Activated naive CD4-positive, alpha-beta T cell treated with anti-CD3 and anti-CD28 coated beads, Interleukin-2, amount 10 ng/mL, durations not matched to agents 7 days and 5 days (primary cell): ENCODE data around the gene OR10K2.
"Not testable (repeated sequence)": the region's sequence is repeated elsewhere in the genome, so short reads cannot be mapped to it uniquely, and the experiment has no call there.

Source experiments
- CTCF ChIA-PET: fragments of 350-600 bp; sonication (Branson Sonifier 250); formaldehyde crosslinking; loops from one replicate; lab custom pipeline; 2021; ENCODE audit warnings: antibody characterized with exemption; lab: Charles Lee
- DNase-seq: peaks from one replicate; pipeline ENCODE4 v3.0.0-alpha.2; 2020
- H3K27ac Mint-ChIP-seq: one replicate; pipeline ENCODE4 v1.8.0; 2021; ENCODE audit warnings: mild to moderate bottlenecking, moderate library complexity, mixed read lengths
- H3K27me3 Mint-ChIP-seq: one replicate; pipeline ENCODE4 v1.8.0; 2021; ENCODE audit warnings: mild to moderate bottlenecking, mixed read lengths
- H3K36me3 Mint-ChIP-seq: one replicate; pipeline ENCODE4 v1.8.0; 2021; ENCODE audit warnings: mixed read lengths
- H3K4me1 Mint-ChIP-seq: one replicate; pipeline ENCODE4 v1.8.0; 2021; ENCODE audit warnings: mixed read lengths
- H3K4me3 Mint-ChIP-seq: one replicate; pipeline ENCODE4 v1.8.0; 2021; ENCODE audit warnings: mild to moderate bottlenecking, moderate library complexity, mixed read lengths
- H3K9me3 Mint-ChIP-seq: one replicate; pipeline ENCODE4 v1.8.0; 2021; ENCODE audit warnings: mixed read lengths

OR10K2 gene

DNA sequence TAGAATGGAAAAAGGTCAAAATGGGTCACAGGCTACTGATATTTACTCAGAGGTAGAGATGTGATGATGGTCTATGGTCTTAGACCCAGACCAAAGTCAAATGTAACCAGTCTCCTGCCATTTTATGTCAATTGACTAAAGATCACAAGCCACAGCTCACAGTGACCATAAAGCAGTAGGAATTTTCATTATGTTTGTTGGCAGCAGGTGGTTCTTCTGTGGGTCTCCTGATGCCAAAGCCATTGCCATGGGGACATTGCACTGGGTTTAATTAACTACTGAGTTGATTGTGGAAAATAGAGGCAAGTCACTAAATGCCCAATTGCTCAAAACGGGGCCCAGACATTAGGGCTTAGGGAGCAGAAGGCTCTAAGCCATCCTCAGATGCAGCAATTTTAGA lies at the start of gene OR10K2:
Gene OR10K2, minus strand, starts transcription at position 101 of the 400 bp plus-strand sequence. CDS start 5,371 bp downstream, outside the sequence.
- Mint-ChIP-seq H3K27me3 (no peaks in the 10 kb centered on the region), H3K27ac (no peak within 1 kb of the TSS), H3K4me3 (no peak within 1 kb of the TSS), H3K36me3 (no peaks in the 10 kb centered on the region), H3K4me1 (no peaks in the 10 kb centered on the region), H3K9me3 (no peaks in the 10 kb centered on the region)
- DNase-seq = no peak
- CTCF ChIA-PET = no interaction called here

DNA sequence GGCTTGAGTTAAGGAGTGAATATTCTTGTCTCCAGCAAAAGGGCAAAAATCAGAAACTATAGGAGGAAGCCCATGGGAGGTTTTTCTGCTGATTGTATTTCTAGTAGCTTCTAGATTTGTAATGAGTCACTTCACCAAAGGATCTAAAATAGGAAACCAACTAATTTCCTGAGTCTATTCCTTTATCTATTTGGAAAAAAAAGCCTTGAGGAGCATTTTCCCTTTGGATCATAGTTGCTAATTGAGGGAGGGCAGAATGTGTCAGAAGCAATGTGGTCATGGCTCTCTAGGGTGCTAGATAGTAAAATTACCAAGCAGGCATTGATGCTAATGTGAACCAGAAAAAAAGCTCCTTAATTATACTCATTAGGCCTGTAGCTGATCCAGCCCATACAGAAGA lies 45.9 kb upstream of the OR10K2 start, which contains the start of gene OR10R2:
Gene OR10R2, plus strand, starts transcription at position 301 of the 400 bp plus-strand sequence. CDS start 106 bp downstream, outside the sequence.
- no peak for DNase-seq
- H3K4me1 Mint-ChIP-seq = no peaks in the 10 kb centered on the region
- peaks cover 5% of the 10 kb centered on the region for H3K27me3 Mint-ChIP-seq
- no peaks in the 10 kb centered on the region for H3K9me3 Mint-ChIP-seq
- H3K36me3 Mint-ChIP-seq = no peaks in the 10 kb centered on the region
- H3K4me3 Mint-ChIP-seq = no peak within 1 kb of the TSS
- H3K27ac Mint-ChIP-seq = no peak within 1 kb of the TSS
- CTCF ChIA-PET = no interaction called here

- no peaks in the 10 kb centered on the region for H3K36me3 Mint-ChIP-seq
- H3K4me3 Mint-ChIP-seq = no peak within 1 kb of the TSS
- no peaks in the 10 kb centered on the region for H3K27me3 Mint-ChIP-seq
- CTCF ChIA-PET = no interaction called here
- no peak for DNase-seq
- H3K9me3 Mint-ChIP-seq = no peaks in the 10 kb centered on the region
- no peak within 1 kb of the TSS for H3K27ac Mint-ChIP-seq
- no peaks in the 10 kb centered on the region for H3K4me1 Mint-ChIP-seq
These were observed 35.5 kb upstream of the OR10K2 start, which contains the start of gene OR10K1 for GRCh38 chr1:158461534-158461933. Gene OR10K1 (plus strand): TSS chr1:158461834. CDS start chr1:158465562, 3,728 bp downstream.

GRCh38 chr1:158458263-158458662 lies 32.2 kb upstream of the OR10K2 start:
- no peaks in the 10 kb centered on the region for H3K9me3 Mint-ChIP-seq
- no peaks in the 10 kb centered on the region for H3K36me3 Mint-ChIP-seq
- H3K27me3 Mint-ChIP-seq = peaks cover 4% of the 10 kb centered on the region
- H3K4me1 Mint-ChIP-seq = no peaks in the 10 kb centered on the region
- H3K27ac Mint-ChIP-seq = no peak overlapping the region
- no peak for DNase-seq
- CTCF ChIA-PET = no interaction called here
- no peak overlapping the region for H3K4me3 Mint-ChIP-seq

DNA sequence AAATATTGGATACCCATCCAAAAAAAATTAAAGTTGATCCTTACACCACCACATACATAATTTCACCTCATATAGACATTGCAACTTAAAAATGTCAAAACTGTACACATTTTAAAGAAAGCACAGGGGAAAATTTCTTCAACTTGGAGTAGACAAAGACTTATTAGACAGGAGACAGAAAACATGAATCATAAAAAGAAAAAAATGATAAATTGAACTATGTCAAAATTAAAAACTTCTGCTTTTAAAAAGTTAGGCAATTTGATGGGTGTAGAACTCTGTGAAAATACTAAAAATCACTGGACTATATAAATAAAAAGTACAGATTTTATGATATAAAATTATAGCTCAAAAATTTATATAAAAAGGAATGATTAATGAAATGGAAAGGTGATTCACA lies 31.2 kb upstream of the OR10K2 start:
- no peak overlapping the region for H3K4me3 Mint-ChIP-seq
- no peaks in the 10 kb centered on the region for H3K9me3 Mint-ChIP-seq
- no peaks in the 10 kb centered on the region for H3K4me1 Mint-ChIP-seq
- DNase-seq = no peak
- H3K27ac Mint-ChIP-seq = no peak overlapping the region
- peaks cover 4% of the 10 kb centered on the region for H3K27me3 Mint-ChIP-seq
- CTCF ChIA-PET = no interaction called here
- H3K36me3 Mint-ChIP-seq = no peaks in the 10 kb centered on the region

DNA sequence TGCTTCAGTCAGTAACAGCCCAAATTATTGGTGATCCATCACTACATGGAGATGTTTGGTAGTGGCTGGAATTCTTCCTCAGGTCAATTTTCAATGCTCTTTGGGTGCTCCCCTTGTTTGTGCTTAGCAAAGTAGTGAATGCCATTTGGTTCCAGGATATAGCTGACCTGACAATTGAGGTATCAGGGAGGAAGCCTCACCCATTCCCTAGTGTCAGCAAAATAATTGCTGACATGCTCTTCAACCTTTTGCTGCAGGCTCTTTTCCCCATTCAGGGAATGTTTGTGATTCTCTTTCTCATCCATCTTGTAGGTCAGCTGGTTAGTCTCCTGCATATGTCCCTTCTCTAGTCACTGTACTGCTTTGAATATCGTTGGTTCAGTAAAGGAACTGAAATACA lies 28.5 kb upstream of the OR10K2 start:
- CTCF ChIA-PET = no interaction called here
- Mint-ChIP-seq H3K27me3 (peaks cover 4% of the 10 kb centered on the region), H3K36me3 (no peaks in the 10 kb centered on the region), H3K4me3 (no peak overlapping the region), H3K4me1 (no peaks in the 10 kb centered on the region), H3K9me3 (no peaks in the 10 kb centered on the region), H3K27ac (no peak overlapping the region)
- no peak for DNase-seq

DNA sequence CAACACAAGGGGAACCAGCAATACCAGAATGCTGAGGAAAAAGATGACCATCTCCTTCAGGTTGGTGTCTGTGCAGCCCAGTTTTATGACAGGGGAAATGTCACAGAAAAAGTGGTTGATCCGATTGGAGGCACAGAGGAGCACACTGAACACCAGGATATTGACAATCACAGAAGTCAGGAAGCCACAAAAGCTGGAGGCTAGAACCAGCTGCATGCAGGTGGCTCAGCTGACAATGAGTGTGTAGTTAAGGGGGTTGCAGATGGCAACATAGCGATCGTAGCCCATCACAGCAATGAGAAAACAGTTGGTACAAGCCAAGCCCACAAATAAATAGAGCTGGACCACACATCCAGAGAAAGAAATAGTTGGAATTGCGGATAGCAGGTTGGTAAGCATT lies 19.3 kb upstream of the OR10K2 start:
- no peak for DNase-seq
- H3K4me3 Mint-ChIP-seq = no peak overlapping the region
- no peaks in the 10 kb centered on the region for H3K36me3 Mint-ChIP-seq
- CTCF ChIA-PET = no interaction called here
- H3K27me3 Mint-ChIP-seq = peaks cover 4% of the 10 kb centered on the region
- no peak overlapping the region for H3K27ac Mint-ChIP-seq
- H3K9me3 Mint-ChIP-seq = no peaks in the 10 kb centered on the region
- no peaks in the 10 kb centered on the region for H3K4me1 Mint-ChIP-seq

DNA sequence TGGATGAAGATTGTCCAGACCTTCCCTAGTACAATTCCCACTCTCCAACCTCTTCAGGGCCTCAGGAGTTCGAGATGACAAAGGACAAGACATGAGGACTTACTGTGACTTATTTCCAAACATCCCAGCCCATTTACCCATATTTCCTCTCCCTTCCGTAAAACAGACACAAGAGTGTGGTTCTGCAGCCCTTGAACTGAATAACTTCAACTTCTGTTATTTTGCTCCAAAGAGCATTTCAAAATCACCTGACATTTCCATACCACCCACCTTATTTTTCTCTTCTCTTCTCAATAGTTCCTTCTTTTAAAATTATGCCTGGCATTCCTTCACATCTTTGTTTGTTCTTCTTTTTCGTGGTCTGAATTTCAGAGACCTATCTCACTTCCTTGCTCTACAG lies 8.7 kb upstream of the OR10K2 start:
- H3K4me3 Mint-ChIP-seq = no peak overlapping the region
- no peak overlapping the region for H3K27ac Mint-ChIP-seq
- CTCF ChIA-PET = no interaction called here
- H3K9me3 Mint-ChIP-seq = no peaks in the 10 kb centered on the region
- DNase-seq = no peak
- H3K4me1 Mint-ChIP-seq = no peaks in the 10 kb centered on the region
- no peaks in the 10 kb centered on the region for H3K27me3 Mint-ChIP-seq
- H3K36me3 Mint-ChIP-seq = no peaks in the 10 kb centered on the region

DNA sequence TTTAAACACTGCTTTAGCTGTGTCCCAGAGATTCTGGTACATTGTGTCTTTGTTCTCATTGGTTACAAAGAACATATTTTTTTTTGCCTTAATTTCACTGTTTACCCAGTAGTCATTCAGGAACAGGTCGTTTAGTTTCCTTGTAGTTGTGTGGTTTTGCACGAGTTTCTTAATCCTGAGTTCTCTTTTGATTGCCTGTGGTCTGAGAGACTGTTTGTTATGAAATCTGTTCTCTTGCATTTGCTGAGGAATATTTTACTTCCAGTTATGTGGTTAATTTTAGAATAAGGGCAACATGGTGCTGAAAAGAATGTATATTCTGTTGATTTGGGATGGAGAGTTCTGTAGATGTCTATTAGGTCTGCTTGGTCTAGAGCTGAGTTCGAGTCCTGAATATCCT lies 4.1 kb upstream of the OR10K2 start:
- H3K9me3 Mint-ChIP-seq, H3K27me3 Mint-ChIP-seq, H3K4me3 Mint-ChIP-seq, H3K4me1 Mint-ChIP-seq, DNase-seq, H3K36me3 Mint-ChIP-seq, CTCF ChIA-PET, H3K27ac Mint-ChIP-seq: not testable (repeated sequence)

DNA sequence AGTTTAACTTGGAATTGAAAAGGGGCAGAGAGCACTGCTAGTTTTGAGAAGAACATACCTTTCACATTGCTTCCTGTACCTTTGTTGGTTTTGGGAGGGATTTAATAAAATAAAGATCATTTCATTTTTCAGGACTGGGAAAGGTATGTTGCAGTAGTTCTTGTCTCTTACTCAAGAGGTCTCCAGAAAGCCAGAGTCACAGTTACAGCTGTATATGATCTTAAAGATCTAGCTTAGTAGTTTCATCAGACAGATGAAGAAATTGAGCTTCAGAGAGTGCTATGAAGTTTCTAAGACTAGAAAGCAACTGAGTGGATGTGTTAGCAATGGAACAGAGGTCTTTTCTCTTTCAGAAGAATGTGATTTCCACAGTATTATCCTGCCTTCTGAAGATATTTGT lies 1.0 kb downstream of the OR10K2 start:
- Mint-ChIP-seq H3K4me3 (no peak overlapping the region), H3K9me3 (no peaks in the 10 kb centered on the region), H3K4me1 (no peaks in the 10 kb centered on the region), H3K27me3 (no peaks in the 10 kb centered on the region), H3K27ac (no peak overlapping the region), H3K36me3 (no peaks in the 10 kb centered on the region)
- DNase-seq = no peak
- CTCF ChIA-PET = no interaction called here

- H3K36me3 Mint-ChIP-seq = no peaks in the 10 kb centered on the region
- CTCF ChIA-PET = no interaction called here
- H3K4me1 Mint-ChIP-seq = no peaks in the 10 kb centered on the region
- DNase-seq = no peak
- H3K27ac Mint-ChIP-seq = no peak overlapping the region
- no peaks in the 10 kb centered on the region for H3K9me3 Mint-ChIP-seq
- no peak overlapping the region for H3K4me3 Mint-ChIP-seq
- H3K27me3 Mint-ChIP-seq = no peaks in the 10 kb centered on the region
These were observed 3.8 kb downstream of the OR10K2 start for GRCh38 chr1:158422212-158422611.

DNA sequence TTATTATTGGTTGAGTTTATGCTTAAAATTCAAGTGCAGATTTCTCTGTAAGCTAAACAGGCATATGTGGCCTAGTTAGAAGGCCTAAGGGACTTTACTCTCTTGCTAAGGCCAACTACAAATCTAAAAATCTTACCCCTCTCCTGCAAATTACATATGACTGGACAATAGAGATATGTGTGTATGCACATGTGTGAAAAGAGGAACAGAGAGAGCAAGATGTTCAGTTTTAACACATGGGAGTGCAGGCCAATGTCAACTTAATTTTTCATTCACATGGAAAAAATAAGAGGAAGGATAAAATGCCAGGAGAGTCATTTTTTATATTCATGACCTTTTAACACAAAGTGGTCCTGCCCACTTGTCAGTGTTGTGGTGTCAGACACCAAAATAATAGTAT lies 8.5 kb downstream of the OR10K2 start:
- Mint-ChIP-seq H3K4me1 (no peaks in the 10 kb centered on the region), H3K4me3 (no peak overlapping the region), H3K27me3 (no peaks in the 10 kb centered on the region), H3K36me3 (no peaks in the 10 kb centered on the region), H3K27ac (no peak overlapping the region), H3K9me3 (no peaks in the 10 kb centered on the region)
- CTCF ChIA-PET = no interaction called here
- no peak for DNase-seq

DNA sequence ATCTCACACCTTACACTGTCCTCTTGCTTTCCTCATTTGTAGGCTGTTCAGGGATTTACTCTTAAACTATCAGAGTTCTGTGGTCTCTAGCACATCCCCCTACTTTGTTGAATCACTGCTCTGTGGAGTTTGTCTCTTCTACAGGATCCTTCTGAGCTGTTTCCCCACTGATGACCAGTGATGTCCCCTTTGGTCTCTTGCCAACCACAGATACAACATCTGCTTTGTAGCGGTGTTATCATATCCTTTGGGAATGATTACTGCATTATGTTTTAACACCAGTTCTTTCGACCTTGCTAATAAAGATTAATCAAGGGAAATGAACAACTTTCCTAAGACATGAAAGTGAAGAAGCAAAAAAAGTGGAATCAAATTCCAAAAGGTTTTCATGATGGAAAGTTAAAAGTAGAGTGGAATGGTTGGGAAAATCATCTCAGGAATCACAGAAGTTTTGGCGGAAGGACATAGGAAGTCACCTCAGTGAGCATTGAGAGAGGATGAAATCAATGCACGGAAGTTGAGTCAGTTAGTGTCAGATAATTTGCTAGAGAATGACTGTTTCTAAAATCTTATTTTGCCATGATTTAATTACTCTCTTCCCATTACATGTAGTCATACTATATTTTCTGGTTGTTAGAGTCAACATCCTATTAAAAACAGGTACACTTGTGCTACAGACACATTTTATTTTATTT lies 11.2 kb downstream of the OR10K2 start:
- Mint-ChIP-seq H3K27ac (no peak overlapping the region), H3K36me3 (no peaks in the 10 kb centered on the region), H3K4me3 (no peak overlapping the region), H3K27me3 (no peaks in the 10 kb centered on the region), H3K4me1 (no peaks in the 10 kb centered on the region), H3K9me3 (no peaks in the 10 kb centered on the region)
- no peak for DNase-seq
- CTCF ChIA-PET = no interaction called here

DNA sequence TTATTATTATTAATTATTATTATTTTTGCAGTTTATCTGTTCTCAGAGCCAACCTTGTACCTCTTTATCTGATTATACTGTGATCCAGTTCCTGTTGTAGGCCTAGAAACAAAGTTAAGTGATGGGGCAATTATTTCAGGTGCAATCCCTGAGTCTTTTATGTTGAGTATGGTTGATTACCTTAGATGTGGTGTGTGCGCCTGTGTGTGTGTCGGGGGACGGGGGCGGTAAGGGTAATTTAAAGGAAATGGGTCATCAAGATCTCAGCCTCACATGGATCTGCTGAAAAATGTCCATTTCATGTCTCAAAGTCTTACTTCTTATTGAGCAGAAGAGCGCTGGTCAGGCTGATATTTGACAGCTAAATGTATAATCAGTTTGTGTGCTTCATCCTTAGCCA lies 18.9 kb downstream of the OR10K2 start:
- CTCF ChIA-PET = no interaction called here
- Mint-ChIP-seq H3K4me1 (no peaks in the 10 kb centered on the region), H3K27me3 (no peaks in the 10 kb centered on the region), H3K4me3 (no peak overlapping the region), H3K36me3 (no peaks in the 10 kb centered on the region), H3K27ac (no peak overlapping the region), H3K9me3 (no peaks in the 10 kb centered on the region)
- DNase-seq = no peak

DNA sequence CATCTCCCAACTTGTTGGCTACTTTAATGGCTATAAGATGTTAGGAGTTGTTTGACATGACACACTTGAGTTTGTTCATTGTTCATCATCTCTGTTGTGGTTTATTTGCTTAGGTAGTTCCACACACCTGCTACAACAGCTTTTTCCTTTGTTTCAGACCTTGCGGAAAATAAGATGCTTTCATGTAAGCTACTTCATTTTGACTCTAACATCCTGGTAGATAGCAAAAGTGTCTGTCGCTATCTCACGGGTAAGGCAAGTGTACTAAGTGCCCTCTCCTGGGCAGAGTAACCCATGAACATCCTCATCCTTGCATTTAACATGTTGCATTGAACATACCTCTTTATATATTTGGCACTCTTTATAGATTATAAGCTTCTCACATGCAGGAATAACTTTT lies 25.2 kb downstream of the OR10K2 start:
- no peaks in the 10 kb centered on the region for H3K36me3 Mint-ChIP-seq

More for the DNA sequence above, 25.2 kb downstream of the OR10K2 start:
- H3K9me3 Mint-ChIP-seq = no peaks in the 10 kb centered on the region
- peaks cover 12% of the 10 kb centered on the region for H3K27me3 Mint-ChIP-seq
- CTCF ChIA-PET = no interaction called here
- no peak overlapping the region for H3K27ac Mint-ChIP-seq
- no peak for DNase-seq
- H3K4me1 Mint-ChIP-seq = no peaks in the 10 kb centered on the region
- no peak overlapping the region for H3K4me3 Mint-ChIP-seq
